Esophagus (tissue), 2 donors: Measurements from ENCODE around the gene NOX3. TPM values are rescaled to one million over a fixed set of nuclear protein-coding genes. Genes with fewer than 3 reads are reported as not detected.
"Not testable (repeated sequence)": the region's sequence is repeated elsewhere in the genome, so short reads cannot be mapped to it uniquely, and the experiment has no call there.

Experiments
- H3K27ac ChIP-seq, 2 donors: one replicate each; pipeline ENCODE4 v1.5.1; 2013; ENCODE audit warnings: low read depth in 2 of 2, mild to moderate bottlenecking in 2 of 2, inconsistent platforms in 1 of 2, low read length in 1 of 2, moderate library complexity in 1 of 2
- H3K27me3 ChIP-seq, 2 donors: one replicate each; pipeline ENCODE4 v1.6.1; 2013; ENCODE audit warnings: low read length in 2 of 2, control low read depth in 1 of 2, mild to moderate bottlenecking in 1 of 2; ENCODE audit not compliant: insufficient read depth in 2 of 2, control insufficient read depth in 1 of 2
- H3K36me3 ChIP-seq, 2 donors: one replicate each; pipeline ENCODE4 v1.6.1; 2013; ENCODE audit warnings: low read length in 1 of 2; ENCODE audit not compliant: control insufficient read depth in 2 of 2, insufficient read depth in 2 of 2
- H3K4me1 ChIP-seq, 2 donors: one replicate each; pipeline ENCODE4 v1.6.1; 2013; ENCODE audit warnings: low read length in 1 of 2; ENCODE audit not compliant: control insufficient read depth in 2 of 2, insufficient read depth in 2 of 2
- H3K4me3 ChIP-seq, 2 donors: one replicate each; pipeline ENCODE4 v1.5.1; 2013; ENCODE audit warnings: low read length in 2 of 2, mild to moderate bottlenecking in 2 of 2, low read depth in 1 of 2, moderate library complexity in 1 of 2
- H3K9me3 ChIP-seq, 2 donors: one replicate each; pipeline ENCODE4 v1.6.1; 2013; ENCODE audit warnings: mild to moderate bottlenecking in 2 of 2, low read depth in 1 of 2, low read length in 1 of 2, moderate library complexity in 1 of 2; ENCODE audit not compliant: control insufficient read depth in 2 of 2, insufficient read depth in 1 of 2
- WGBS, 2 donors: extraction: QIAGEN DNeasy Blood & Tissue Kit; methylation state at CpG; one replicate each; pipeline ENCODE4 v1.1.7; 2013; 5-methylcytosine and 5-hydroxymethylcytosine counted together
- polyA plus RNA-seq, 2 donors: library from polyadenylated mRNA; stranded (reverse); fragments of 200-250 nt; gene quantifications; one replicate each; pipeline ENCODE4 v1.2.3, GENCODE V29; 2013
- donor health status: healthy with polysubstance abuse.
- donor health status: Bipolar disorder and iron deficiency.

Gene NOX3
- polyA plus RNA-seq, 2 donors: not detected

- H3K27me3 ChIP-seq: no peaks in the 10 kb centered on the region
- H3K9me3 ChIP-seq: no peaks in the 10 kb centered on the region
- 37 to 41% methylated on average over 5 of the region's 5 CpGs for WGBS, 2 donors
- H3K36me3 ChIP-seq: no peaks in the 10 kb centered on the region
- no peak overlapping the region for H3K27ac ChIP-seq
- H3K4me3 ChIP-seq: no peak overlapping the region
- no peaks in the 10 kb centered on the region for H3K4me1 ChIP-seq
These were observed 84.4 kb downstream of the NOX3 start for GRCh38 chr6:155371230-155371629.

GRCh38 chr6:155366325-155366724, 89.3 kb downstream of the NOX3 start:
- H3K4me3 ChIP-seq: no peak overlapping the region

GRCh38 chr6:155364844-155365437, 90.7 kb downstream of the NOX3 start:
- no peaks in the 10 kb centered on the region for H3K27me3 ChIP-seq
- H3K9me3 ChIP-seq: no peaks in the 10 kb centered on the region
- WGBS, 2 donors: 96 to 98% methylated on average over 3 of the region's 3 CpGs

More at GRCh38 chr6:155366325-155366724, 89.3 kb downstream of the NOX3 start:
- Histone ChIP-seq H3K36me3 (no peaks in the 10 kb centered on the region), H3K27ac (no peak overlapping the region), H3K27me3 (no peaks in the 10 kb centered on the region), H3K9me3 (no peaks in the 10 kb centered on the region), H3K4me1 (no peaks in the 10 kb centered on the region)
- WGBS, 2 donors: 87 to 88% methylated on average over 6 of the region's 6 CpGs

GRCh38 chr6:155364021-155364420, 91.6 kb downstream of the NOX3 start:
- H3K4me1 ChIP-seq, H3K4me3 ChIP-seq, H3K27me3 ChIP-seq, H3K36me3 ChIP-seq, H3K9me3 ChIP-seq, H3K27ac ChIP-seq: not testable (repeated sequence)
- 82% methylated on average over 12 of the region's 12 CpGs for WGBS, 2 donors

More at GRCh38 chr6:155364844-155365437, 90.7 kb downstream of the NOX3 start:
- H3K4me3 ChIP-seq: no peak overlapping the region
- no peak overlapping the region for H3K27ac ChIP-seq
- H3K4me1 ChIP-seq: no peaks in the 10 kb centered on the region
- no peaks in the 10 kb centered on the region for H3K36me3 ChIP-seq

- H3K4me3 ChIP-seq, H3K36me3 ChIP-seq, H3K27me3 ChIP-seq, H3K9me3 ChIP-seq, H3K27ac ChIP-seq, H3K4me1 ChIP-seq: not testable (repeated sequence)
- WGBS, 2 donors: 93 to 96% methylated on average over 31 to 39 of the region's 39 CpGs
These were observed 92.5 kb downstream of the NOX3 start for GRCh38 chr6:155362968-155363632.

- Histone ChIP-seq H3K36me3 (no peaks in the 10 kb centered on the region), H3K4me1 (no peaks in the 10 kb centered on the region), H3K27ac (no peak overlapping the region), H3K9me3 (peaks cover 0 to 2% of the 10 kb centered on the region in 2 donors), H3K4me3 (no peak overlapping the region), H3K27me3 (no peaks in the 10 kb centered on the region)
These were observed 101.5 kb downstream of the NOX3 start for GRCh38 chr6:155354167-155354566.

GRCh38 chr6:155352811-155353210, 102.8 kb downstream of the NOX3 start:
- Histone ChIP-seq H3K4me1 (no peaks in the 10 kb centered on the region), H3K27ac (no peak overlapping the region), H3K36me3 (no peaks in the 10 kb centered on the region), H3K4me3 (no peak overlapping the region), H3K27me3 (no peaks in the 10 kb centered on the region), H3K9me3 (peaks cover 0 to 2% of the 10 kb centered on the region in 2 donors)

GRCh38 chr6:155352130-155352420, 103.6 kb downstream of the NOX3 start:
- peaks cover 0 to 2% of the 10 kb centered on the region in 2 donors for H3K9me3 ChIP-seq
- WGBS, 2 donors: 90 to 94% methylated on average over 4 of the region's 4 CpGs
- H3K4me1 ChIP-seq: no peaks in the 10 kb centered on the region
- H3K36me3 ChIP-seq: no peaks in the 10 kb centered on the region
- H3K27me3 ChIP-seq: no peaks in the 10 kb centered on the region
- no peak overlapping the region for H3K4me3 ChIP-seq
- H3K27ac ChIP-seq: no peak overlapping the region

- Histone ChIP-seq H3K36me3 (no peaks in the 10 kb centered on the region), H3K27me3 (no peaks in the 10 kb centered on the region), H3K4me3 (no peak overlapping the region), H3K4me1 (no peaks in the 10 kb centered on the region), H3K9me3 (peaks cover 0 to 2% of the 10 kb centered on the region in 2 donors), H3K27ac (no peak overlapping the region)
- 80 to 84% methylated on average over 5 of the region's 5 CpGs for WGBS, 2 donors
These were observed 104.1 kb downstream of the NOX3 start for GRCh38 chr6:155351273-155352129.
